ENCODE results near the gene INTS15. TPM values are rescaled to one million over a fixed set of nuclear protein-coding genes. Genes with fewer than 3 reads are reported as not detected.

INTS15 gene
- total RNA-seq, 1 experiment from 2014 or later, result 29.6 TPM

GRCh38 chr7:6649241-6649961 is 59.6 kb downstream of the INTS15 start:
- intact Hi-C loops (cut with micrococcal nuclease; ENCODE audit: unreplicated experiment), result no loop called here
- Mint-ChIP-seq H3K27ac (ENCODE audit: unreplicated experiment) (no peak overlapping the region), H3K27me3 (ENCODE audit: insufficient read depth, unreplicated experiment) (no peaks in the 10 kb centered on the region), H3K36me3 (ENCODE audit: insufficient read depth, unreplicated experiment) (peaks cover 52% of the 10 kb centered on the region), H3K4me3 (ENCODE audit: unreplicated experiment) (no peak overlapping the region), H3K9me3 (ENCODE audit: unreplicated experiment) (no peaks in the 10 kb centered on the region), H3K4me1 (ENCODE audit: low read depth, unreplicated experiment) (no peaks in the 10 kb centered on the region)
- no peak for DNase-seq
- Histone ChIP-seq H3K4me1 (no peaks in the 10 kb centered on the region), H3K9me3 (no peaks in the 10 kb centered on the region), H3K36me3 (ENCODE audit: control insufficient read depth, insufficient read depth, low read length) (peaks cover 11% of the 10 kb centered on the region), H3K27me3 (replicated peaks; ENCODE audit: control insufficient read depth, insufficient read depth, low read length) (no peaks in the 10 kb centered on the region), H3K4me3 (ENCODE audit: low read depth, low read length) (no peak overlapping the region)
- CTCF ChIA-PET, result no interaction called here
- POLR2A ChIA-PET, result no interaction called here
- no peak for TF ChIP-seq CTCF (IDR thresholded peaks at IDR 0.05; ENCODE audit: insufficient read depth in 1 of 2, low read depth in 1 of 2, low read length in 1 of 2, severe bottlenecking in 1 of 2, unreplicated experiment in 1 of 2)
- BruUV-seq (replicated peaks), result no TSS peak

- H3K4me3 ChIP-seq (ENCODE audit: low read depth, low read length), result no peak overlapping the region
- Mint-ChIP-seq H3K4me3 (ENCODE audit: unreplicated experiment) (no peak overlapping the region), H3K9me3 (ENCODE audit: unreplicated experiment) (no peaks in the 10 kb centered on the region), H3K27ac (ENCODE audit: unreplicated experiment) (no peak overlapping the region), H3K27me3 (ENCODE audit: insufficient read depth, unreplicated experiment) (no peaks in the 10 kb centered on the region), H3K36me3 (ENCODE audit: insufficient read depth, unreplicated experiment) (peaks cover 57% of the 10 kb centered on the region), H3K4me1 (ENCODE audit: low read depth, unreplicated experiment) (no peaks in the 10 kb centered on the region)
- H3K36me3 ChIP-seq (ENCODE audit: control insufficient read depth, insufficient read depth, low read length), result peaks cover 12% of the 10 kb centered on the region
- H3K4me1 ChIP-seq, result no peaks in the 10 kb centered on the region
- intact Hi-C loops (cut with micrococcal nuclease; ENCODE audit: unreplicated experiment), result no loop called here
- no TSS peak for BruUV-seq (replicated peaks)
- POLR2A ChIA-PET, result no interaction called here
- no peaks in the 10 kb centered on the region for H3K27me3 ChIP-seq (replicated peaks; ENCODE audit: control insufficient read depth, insufficient read depth, low read length)
- H3K9me3 ChIP-seq, result no peaks in the 10 kb centered on the region
- DNase-seq, result no peak
- CTCF ChIA-PET, result no interaction called here
- no peak for TF ChIP-seq CTCF (IDR thresholded peaks at IDR 0.05; ENCODE audit: insufficient read depth in 1 of 2, low read depth in 1 of 2, low read length in 1 of 2, severe bottlenecking in 1 of 2, unreplicated experiment in 1 of 2)
Observed at GRCh38 chr7:6650086-6650485, 60.3 kb downstream of the INTS15 start.

GRCh38 chr7:6650521-6651011 is 60.7 kb downstream of the INTS15 start:
- intact Hi-C loops (cut with micrococcal nuclease; ENCODE audit: unreplicated experiment), result no loop called here
- H3K4me1 ChIP-seq, result no peaks in the 10 kb centered on the region
- Mint-ChIP-seq H3K36me3 (ENCODE audit: insufficient read depth, unreplicated experiment) (peaks cover 58% of the 10 kb centered on the region), H3K27me3 (ENCODE audit: insufficient read depth, unreplicated experiment) (no peaks in the 10 kb centered on the region), H3K27ac (ENCODE audit: unreplicated experiment) (no peak overlapping the region), H3K9me3 (ENCODE audit: unreplicated experiment) (no peaks in the 10 kb centered on the region), H3K4me3 (ENCODE audit: unreplicated experiment) (no peak overlapping the region), H3K4me1 (ENCODE audit: low read depth, unreplicated experiment) (no peaks in the 10 kb centered on the region)
- DNase-seq, result no peak
- H3K27me3 ChIP-seq (replicated peaks; ENCODE audit: control insufficient read depth, insufficient read depth, low read length), result no peaks in the 10 kb centered on the region
- no TSS peak for BruUV-seq (replicated peaks)
- no peak overlapping the region for H3K4me3 ChIP-seq (ENCODE audit: low read depth, low read length)
- ChIA-PET CTCF (interaction anchor here (0.6 kb wide), 1 partner anchor 28 kb away, joined by 3 read pairs; no protein-coding TSS in a partner anchor), POLR2A (no interaction called here)
- no peak for TF ChIP-seq CTCF (IDR thresholded peaks at IDR 0.05; ENCODE audit: insufficient read depth in 1 of 2, low read depth in 1 of 2, low read length in 1 of 2, severe bottlenecking in 1 of 2, unreplicated experiment in 1 of 2)
- H3K9me3 ChIP-seq, result no peaks in the 10 kb centered on the region
- peaks cover 12% of the 10 kb centered on the region for H3K36me3 ChIP-seq (ENCODE audit: control insufficient read depth, insufficient read depth, low read length)

Measured in Caco-2 (cell line).